Activated T-cell treated with anti-CD3 and anti-CD28 coated beads, Interleukin-2, amount 50 U/mL, for 24 hours (primary cell): ENCODE measurements around the gene ZFP36L2.

Experiments
- DNase-seq: peaks from one replicate; pipeline ENCODE4 v3.0.0-alpha.2; 2020
- H3K27ac Mint-ChIP-seq: 2 replicates; pipeline ENCODE4 v1.8.0; 2020; ENCODE audit warnings: mild to moderate bottlenecking, mixed read lengths
- H3K27me3 Mint-ChIP-seq: 2 replicates; pipeline ENCODE4 v1.8.0; 2020; ENCODE audit warnings: mixed read lengths
- H3K36me3 Mint-ChIP-seq: 2 replicates; pipeline ENCODE4 v1.8.0; 2020; ENCODE audit warnings: low read depth, mixed read lengths
- H3K4me1 Mint-ChIP-seq: 2 replicates; pipeline ENCODE4 v1.8.0; 2020; ENCODE audit warnings: low read depth, mixed read lengths
- H3K4me3 Mint-ChIP-seq: 2 replicates; pipeline ENCODE4 v1.8.0; 2020; ENCODE audit warnings: mild to moderate bottlenecking, moderate library complexity, mixed read lengths
- H3K9me3 Mint-ChIP-seq: 2 replicates; pipeline ENCODE4 v1.8.0; 2020; ENCODE audit warnings: mixed read lengths

ZFP36L2 gene

GRCh38 chr2:43233218-43234212 lies 7.1 kb upstream of the ZFP36L2 start:
- no peaks in the 10 kb centered on the region for H3K27me3 Mint-ChIP-seq
- peaks cover 40% of the 10 kb centered on the region for H3K36me3 Mint-ChIP-seq
- peak overlapping the region; percentile 67 for H3K27ac Mint-ChIP-seq
- H3K4me3 Mint-ChIP-seq = no peak overlapping the region
- no peak for DNase-seq
- H3K4me1 Mint-ChIP-seq = peaks cover 20% of the 10 kb centered on the region
- H3K9me3 Mint-ChIP-seq = no peaks in the 10 kb centered on the region

DNA sequence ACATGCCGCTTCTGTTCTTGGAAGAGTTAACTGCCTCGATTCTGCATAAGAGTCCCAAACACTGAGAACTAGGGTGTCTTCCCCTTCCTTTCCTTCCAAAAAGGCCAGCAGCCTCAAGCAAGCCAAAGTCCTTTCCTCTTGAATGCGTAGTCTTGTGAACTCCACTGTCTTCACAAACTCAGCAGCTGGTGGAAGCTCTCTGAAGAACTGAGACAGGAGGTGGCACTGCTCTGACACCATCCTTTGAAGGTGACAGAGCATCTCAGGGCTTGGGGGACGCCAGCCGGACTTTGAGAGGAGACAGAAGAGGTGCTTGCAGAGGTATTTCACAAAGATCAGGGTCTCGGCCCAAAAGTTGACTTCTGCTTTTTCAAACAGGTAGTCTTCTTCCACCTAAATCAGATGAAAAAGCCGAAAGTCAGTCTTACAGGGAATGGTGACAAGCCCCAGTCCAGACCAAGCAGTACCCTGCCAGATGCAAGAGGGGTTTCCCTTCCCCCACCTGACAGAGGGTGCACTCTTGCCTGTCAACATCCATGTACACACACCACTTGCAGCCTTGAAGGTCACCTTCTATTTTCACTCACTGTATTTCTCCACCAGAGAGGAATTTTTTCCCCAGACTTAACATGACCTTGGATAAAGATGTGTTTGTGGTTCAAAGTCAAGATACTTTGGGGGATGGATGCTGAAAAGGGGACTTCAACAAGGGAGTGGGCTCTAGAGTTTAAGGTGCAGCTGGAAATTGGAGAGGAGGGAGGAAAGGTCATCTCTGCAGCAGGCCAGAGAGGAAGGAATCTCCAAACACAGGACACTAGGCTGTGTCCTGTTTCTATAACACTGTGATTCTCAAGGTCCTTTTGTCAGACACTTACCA lies 4.8 kb upstream of the ZFP36L2 start:
- no peak overlapping the region for H3K27ac Mint-ChIP-seq
- peaks cover 25% of the 10 kb centered on the region for H3K4me1 Mint-ChIP-seq
- no peaks in the 10 kb centered on the region for H3K9me3 Mint-ChIP-seq
- H3K4me3 Mint-ChIP-seq = no peak overlapping the region
- DNase-seq = no peak
- peaks cover 44% of the 10 kb centered on the region for H3K36me3 Mint-ChIP-seq
- no peaks in the 10 kb centered on the region for H3K27me3 Mint-ChIP-seq

DNA sequence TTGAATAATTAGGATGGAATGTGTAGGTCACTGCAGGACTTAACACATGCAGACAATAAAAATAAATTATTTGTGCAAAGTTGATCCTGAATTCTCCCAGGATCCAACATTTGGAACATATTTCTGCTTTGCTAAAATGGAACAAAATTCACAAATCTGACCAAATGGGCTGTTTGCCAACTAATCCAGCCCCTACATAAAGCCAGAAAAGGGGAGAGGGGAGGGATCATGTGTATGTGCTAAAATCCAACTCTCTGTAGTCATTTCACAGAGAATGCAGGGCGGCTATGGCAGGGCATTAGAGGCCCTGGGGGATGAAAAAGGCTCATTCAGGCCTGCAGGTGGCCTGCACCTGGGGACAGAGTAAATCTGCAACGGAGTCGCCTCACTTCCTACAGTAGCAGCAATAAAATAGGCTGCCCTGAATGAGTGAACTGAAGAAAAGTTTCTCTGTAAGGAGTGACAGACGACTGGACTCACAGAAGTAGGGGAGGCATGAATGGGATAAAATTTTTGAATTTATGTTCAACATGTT lies 4.0 kb upstream of the ZFP36L2 start:
- Mint-ChIP-seq H3K9me3 (no peaks in the 10 kb centered on the region), H3K36me3 (peaks cover 52% of the 10 kb centered on the region), H3K4me3 (no peak overlapping the region), H3K4me1 (peaks cover 25% of the 10 kb centered on the region), H3K27me3 (no peaks in the 10 kb centered on the region), H3K27ac (no peak overlapping the region)
- DNase-seq = no peak

DNA sequence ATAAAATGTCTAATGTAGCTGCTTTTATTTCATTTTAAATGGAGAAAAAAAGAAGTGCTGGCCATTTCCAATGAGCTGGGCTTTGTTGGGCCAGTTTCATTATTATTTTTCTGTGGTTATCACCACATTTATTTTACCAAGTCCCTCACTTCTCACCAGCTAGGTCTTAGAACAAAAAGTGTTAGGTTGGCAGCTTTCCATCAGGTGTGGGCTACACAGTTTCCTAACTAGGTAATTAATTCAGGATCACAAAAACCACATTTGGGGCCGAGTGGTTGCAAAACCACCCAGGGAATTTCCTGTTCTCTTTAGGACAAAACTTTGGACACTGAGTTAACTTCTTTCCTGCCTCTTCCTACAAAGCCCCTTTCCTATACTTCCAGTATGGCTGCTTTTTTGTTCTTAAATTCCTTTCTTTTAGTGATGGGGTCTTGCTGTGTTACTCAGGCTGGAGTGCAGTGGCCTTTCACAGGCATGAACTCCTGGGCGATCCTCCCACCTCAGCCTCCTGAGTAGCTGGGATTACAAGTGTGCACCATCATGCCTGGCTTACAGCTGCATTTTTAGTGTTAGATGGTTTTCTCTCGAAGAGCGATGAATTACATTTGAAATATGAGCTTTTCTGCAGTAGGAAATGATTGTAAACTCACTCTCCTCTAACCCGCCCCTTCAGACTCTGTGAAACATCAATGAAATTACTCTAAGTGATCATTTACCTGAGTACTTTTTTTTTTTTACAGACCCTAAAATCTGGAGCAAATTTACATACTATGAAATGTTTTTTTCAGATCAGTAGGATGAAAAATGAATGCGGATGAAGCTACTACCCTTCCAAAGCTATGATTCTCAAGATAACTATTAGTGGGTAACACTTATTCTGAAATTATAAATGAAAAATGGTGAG lies 2.6 kb upstream of the ZFP36L2 start:
- peaks cover 26% of the 10 kb centered on the region for H3K4me1 Mint-ChIP-seq
- H3K9me3 Mint-ChIP-seq = no peaks in the 10 kb centered on the region
- H3K4me3 Mint-ChIP-seq = peak overlapping the region; percentile 54
- no peak for DNase-seq
- H3K27me3 Mint-ChIP-seq = no peaks in the 10 kb centered on the region
- peak overlapping the region; percentile 92 for H3K27ac Mint-ChIP-seq
- H3K36me3 Mint-ChIP-seq = peaks cover 59% of the 10 kb centered on the region

GRCh38 chr2:43228321-43228751 lies 1.9 kb upstream of the ZFP36L2 start:
- no peak for DNase-seq
- peak overlapping the region; percentile 95 for H3K4me3 Mint-ChIP-seq
- H3K27me3 Mint-ChIP-seq = no peaks in the 10 kb centered on the region
- H3K4me1 Mint-ChIP-seq = peaks cover 31% of the 10 kb centered on the region
- no peaks in the 10 kb centered on the region for H3K9me3 Mint-ChIP-seq
- peaks cover 66% of the 10 kb centered on the region for H3K36me3 Mint-ChIP-seq
- peak overlapping the region; percentile 85 for H3K27ac Mint-ChIP-seq

GRCh38 chr2:43227830-43228281 lies 1.4 kb upstream of the ZFP36L2 start:
- Mint-ChIP-seq H3K27me3 (no peaks in the 10 kb centered on the region), H3K4me1 (peaks cover 31% of the 10 kb centered on the region), H3K27ac (peak overlapping the region; percentile 85), H3K9me3 (no peaks in the 10 kb centered on the region), H3K36me3 (peaks cover 65% of the 10 kb centered on the region), H3K4me3 (peak overlapping the region; percentile 95)
- DNase-seq = no peak

- Mint-ChIP-seq H3K27me3 (no peaks in the 10 kb centered on the region), H3K9me3 (no peaks in the 10 kb centered on the region), H3K4me1 (peaks cover 37% of the 10 kb centered on the region), H3K4me3 (peak overlapping the region; percentile 95), H3K36me3 (peaks cover 67% of the 10 kb centered on the region), H3K27ac (peak overlapping the region; percentile 93)
- peak; percentile 85 for DNase-seq
Measured at GRCh38 chr2:43226955-43227829, 786 bp upstream of the ZFP36L2 start.

DNA sequence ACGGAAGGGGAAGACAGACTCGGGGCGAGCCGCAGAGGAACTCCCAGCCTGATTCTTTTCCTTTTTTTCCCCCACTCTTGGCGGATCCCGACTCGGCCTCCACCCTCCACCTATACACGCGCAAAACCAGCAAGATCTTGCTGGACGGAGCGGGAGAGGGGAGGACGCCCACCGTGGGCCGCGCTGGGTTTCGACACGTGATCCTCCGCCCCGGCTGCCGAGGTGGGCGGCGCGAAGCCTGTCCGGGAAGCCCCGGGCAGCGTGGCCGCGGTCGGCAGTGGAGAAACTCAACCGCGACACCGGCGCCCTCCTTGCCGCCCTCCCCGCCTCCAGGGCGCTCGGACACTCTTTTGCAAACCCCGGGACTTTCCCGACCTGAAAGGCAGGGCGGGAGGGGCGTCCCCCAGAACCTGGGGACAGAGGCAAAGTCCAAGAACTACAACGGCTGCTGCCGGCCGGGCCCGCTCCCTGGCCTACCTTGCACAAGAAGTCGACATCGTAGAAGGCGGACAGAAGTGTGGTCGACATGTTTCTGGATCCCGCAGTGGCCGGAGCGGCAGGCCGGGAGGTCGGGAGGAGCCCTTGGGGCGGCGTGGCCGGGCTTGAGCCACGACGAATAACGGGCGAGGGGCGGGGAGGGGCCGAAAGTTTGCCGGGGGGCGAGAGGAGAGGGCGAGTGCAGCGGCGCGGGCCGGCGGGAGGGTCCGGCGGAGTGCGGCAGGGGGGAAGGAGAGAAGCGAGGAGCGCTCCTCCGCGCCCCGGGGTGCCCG lies 433 bp downstream of the ZFP36L2 start:
- H3K27ac Mint-ChIP-seq = peak overlapping the region; percentile 94
- DNase-seq = no peak
- H3K4me1 Mint-ChIP-seq = peaks cover 50% of the 10 kb centered on the region
- H3K36me3 Mint-ChIP-seq = peaks cover 68% of the 10 kb centered on the region
- H3K9me3 Mint-ChIP-seq = no peaks in the 10 kb centered on the region
- peak overlapping the region; percentile 95 for H3K4me3 Mint-ChIP-seq
- no peaks in the 10 kb centered on the region for H3K27me3 Mint-ChIP-seq

GRCh38 chr2:43225093-43225787 lies 1.2 kb downstream of the ZFP36L2 start:
- H3K4me3 Mint-ChIP-seq = peak overlapping the region; percentile 95
- H3K27me3 Mint-ChIP-seq = no peaks in the 10 kb centered on the region
- peak; percentile 86 for DNase-seq
- peak overlapping the region; percentile 94 for H3K27ac Mint-ChIP-seq
- H3K4me1 Mint-ChIP-seq = peaks cover 57% of the 10 kb centered on the region
- peaks cover 65% of the 10 kb centered on the region for H3K36me3 Mint-ChIP-seq
- H3K9me3 Mint-ChIP-seq = no peaks in the 10 kb centered on the region

GRCh38 chr2:43224571-43225092 lies 1.8 kb downstream of the ZFP36L2 start:
- Mint-ChIP-seq H3K4me3 (peak overlapping the region; percentile 95), H3K4me1 (peaks cover 61% of the 10 kb centered on the region), H3K9me3 (no peaks in the 10 kb centered on the region), H3K27ac (peak overlapping the region; percentile 98), H3K27me3 (no peaks in the 10 kb centered on the region), H3K36me3 (peaks cover 61% of the 10 kb centered on the region)
- DNase-seq = no peak

- no peaks in the 10 kb centered on the region for H3K27me3 Mint-ChIP-seq
- H3K36me3 Mint-ChIP-seq = peaks cover 57% of the 10 kb centered on the region
- H3K4me1 Mint-ChIP-seq = peaks cover 61% of the 10 kb centered on the region
- DNase-seq = peak; percentile 83
- H3K9me3 Mint-ChIP-seq = no peaks in the 10 kb centered on the region
- H3K4me3 Mint-ChIP-seq = peak overlapping the region; percentile 95
- peak overlapping the region; percentile 98 for H3K27ac Mint-ChIP-seq
Measured at GRCh38 chr2:43224131-43224570, 2.3 kb downstream of the ZFP36L2 start.
